HG03460 (cell line): ENCODE measurements around the gene ZNF70.
A peak's percentile ranks its signal among the peaks of the same experiment; 100 is the strongest.

Source experiments
- ATAC-seq: cut with Tn5 transposase; IDR thresholded peaks from one replicate; pipeline ENCODE4 v1.9.1; 2021; ENCODE audit not compliant: unreplicated experiment

ZNF70 gene

GRCh38 chr22:23779731-23780130, 28.8 kb upstream of the ZNF70 start:
- ATAC-seq: no peak

GRCh38 chr22:23779083-23779482, 28.2 kb upstream of the ZNF70 start:
- ATAC-seq: no peak

- ATAC-seq: no peak
Measured at GRCh38 chr22:23778577-23778900, 27.6 kb upstream of the ZNF70 start.

- no peak for ATAC-seq
Measured at GRCh38 chr22:23777776-23778576, 27.1 kb upstream of the ZNF70 start.

GRCh38 chr22:23775779-23776375, 25.0 kb upstream of the ZNF70 start:
- no peak for ATAC-seq

GRCh38 chr22:23774922-23775436, 24.1 kb upstream of the ZNF70 start:
- ATAC-seq: no peak

GRCh38 chr22:23774114-23774921, 23.4 kb upstream of the ZNF70 start:
- no peak for ATAC-seq

GRCh38 chr22:23773483-23774113, 22.7 kb upstream of the ZNF70 start:
- ATAC-seq: no peak

GRCh38 chr22:23772649-23773473, 21.9 kb upstream of the ZNF70 start, which contains the start of gene MMP11:
MMP11 (plus strand) TSS chr22:23772849; CDS start chr22:23772871, 22 bp downstream.
- no peak for ATAC-seq

- no peak for ATAC-seq
Measured at GRCh38 chr22:23772315-23772648, 21.4 kb upstream of the ZNF70 start.

GRCh38 chr22:23769321-23769965, 18.5 kb upstream of the ZNF70 start:
- no peak for ATAC-seq

- ATAC-seq: peak; percentile 48
Measured at GRCh38 chr22:23767673-23768548, 17.0 kb upstream of the ZNF70 start, which contains the start of gene CHCHD10. CHCHD10 (minus strand) TSS chr22:23767972; CDS start chr22:23767874, 98 bp downstream.

- ATAC-seq: no peak
Measured at GRCh38 chr22:23767303-23767672, 16.4 kb upstream of the ZNF70 start.

GRCh38 chr22:23764899-23765881, 14.3 kb upstream of the ZNF70 start:
- ATAC-seq: no peak

- no peak for ATAC-seq
Measured at GRCh38 chr22:23763954-23764353, 13.0 kb upstream of the ZNF70 start.

- ATAC-seq: no peak
Measured at GRCh38 chr22:23763579-23763945, 12.7 kb upstream of the ZNF70 start.

- ATAC-seq: no peak
Measured at GRCh38 chr22:23762842-23763578, 12.1 kb upstream of the ZNF70 start, which contains the start of gene C22orf15. C22orf15 (plus strand) TSS chr22:23762990; CDS start chr22:23763307, 317 bp downstream.
